ENCODE results near the gene OR14A2. TPM values are rescaled to one million over a fixed set of nuclear protein-coding genes. Genes with fewer than 3 reads are reported as not detected.
"Not testable (repeated sequence)": the region's sequence is repeated elsewhere in the genome, so short reads cannot be mapped to it uniquely, and the experiment has no call there.

The OR14A2 gene
- not detected for total RNA-seq
- polyA plus RNA-seq: not detected
- total RNA-seq: 0 reads per million in 6 experiments

GRCh38 chr1:247748041-247748440 is at the start of gene OR14A2:
TSS of gene OR14A2 (minus strand) at chr1:247748141.
- H3K27ac Mint-ChIP-seq: no peak within 1 kb of the TSS
- H3K27me3 Mint-ChIP-seq: peaks cover 0 to 4% (median 0%) of the 10 kb centered on the region in 5 donors
- ATAC-seq (no peak), DNase-seq (no peak)
- peaks cover 0 to 7% (median 0%) of the 10 kb centered on the region in 3 donors for H3K36me3 Mint-ChIP-seq
- H3K4me3 Mint-ChIP-seq: no peak within 1 kb of the TSS
- no peaks in the 10 kb centered on the region for H3K4me1 Mint-ChIP-seq
- POLR2A ChIA-PET: no interaction called here
- peaks cover 9 to 26% (median 14%) of the 10 kb centered on the region in 9 donors for H3K9me3 Mint-ChIP-seq

GRCh38 chr1:247797518-247797917 is 49.6 kb upstream of the OR14A2 start:
- Mint-ChIP-seq H3K27ac (no peak overlapping the region), H3K4me3 (no peak overlapping the region), H3K36me3 (no peaks in the 10 kb centered on the region), H3K27me3 (peaks cover 0 to 6% (median 0%) of the 10 kb centered on the region in 5 donors), H3K9me3 (peaks cover 0 to 8% (median 0%) of the 10 kb centered on the region in 9 donors), H3K4me1 (no peaks in the 10 kb centered on the region)
- POLR2A ChIA-PET: no interaction called here
- no peak for ATAC-seq
- no peak for DNase-seq

GRCh38 chr1:247769603-247770002 is 21.7 kb upstream of the OR14A2 start:
- H3K4me1 Mint-ChIP-seq: no peaks in the 10 kb centered on the region
- POLR2A ChIA-PET: no interaction called here
- no peak overlapping the region for H3K27ac Mint-ChIP-seq
- no peaks in the 10 kb centered on the region for H3K36me3 Mint-ChIP-seq
- peaks cover 0 to 3% (median 0%) of the 10 kb centered on the region in 9 donors for H3K9me3 Mint-ChIP-seq
- H3K4me3 Mint-ChIP-seq: no peak overlapping the region
- ATAC-seq: no peak
- no peak for DNase-seq
- H3K27me3 Mint-ChIP-seq: peaks cover 0 to 10% (median 3%) of the 10 kb centered on the region in 5 donors

DNA sequence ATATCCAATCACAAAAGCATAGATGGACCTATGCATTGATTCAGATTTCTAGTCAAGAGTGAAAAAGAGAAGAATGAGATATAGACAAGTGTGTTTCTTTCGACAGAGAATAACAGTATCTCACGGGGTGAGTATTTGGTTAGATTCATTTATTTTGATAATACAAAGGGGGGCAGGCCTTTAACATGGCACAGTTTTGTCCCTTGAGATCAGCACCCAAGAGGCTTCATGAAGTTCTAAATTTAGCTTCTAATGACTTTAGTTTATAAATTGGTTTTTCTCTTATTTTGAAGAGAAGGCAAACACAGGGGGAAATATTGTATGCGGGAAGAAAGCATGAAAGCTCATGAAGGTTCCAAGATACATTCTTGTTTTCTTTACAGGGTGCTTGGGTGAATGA is 12.5 kb upstream of the OR14A2 start, which contains the start of gene OR1C1:
Gene OR1C1, minus strand, starts transcription at position 101 of the 400 bp plus-strand sequence. CDS start 2,150 bp downstream, outside the sequence.
- ATAC-seq (no peak), DNase-seq (no peak)
- Mint-ChIP-seq H3K4me1 (no peaks in the 10 kb centered on the region), H3K4me3 (no peak within 1 kb of the TSS), H3K27ac (no peak within 1 kb of the TSS), H3K36me3 (no peaks in the 10 kb centered on the region), H3K27me3 (peaks cover 0 to 9% (median 0%) of the 10 kb centered on the region in 5 donors), H3K9me3 (peaks cover 0 to 11% (median 0%) of the 10 kb centered on the region in 9 donors)
- POLR2A ChIA-PET: no interaction called here

DNA sequence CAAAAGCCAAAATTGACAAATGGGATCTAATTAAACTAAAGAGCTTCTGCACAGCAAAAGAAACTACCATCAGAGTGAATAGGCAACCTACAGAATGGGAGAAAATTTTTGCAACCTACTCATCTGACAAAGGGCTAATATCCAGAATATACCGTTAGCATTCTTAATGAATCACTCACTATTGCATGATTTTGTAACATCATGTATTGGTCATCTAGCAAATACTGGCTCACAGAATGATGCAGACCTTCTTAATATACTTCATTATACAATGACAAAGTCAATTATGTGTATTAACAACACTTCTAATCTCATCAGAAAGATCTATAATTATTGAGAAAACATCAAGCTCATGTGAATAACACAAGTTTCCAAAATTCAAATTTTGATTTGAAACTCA is 6.4 kb upstream of the OR14A2 start:
- H3K27ac Mint-ChIP-seq, H3K4me1 Mint-ChIP-seq, ATAC-seq, H3K27me3 Mint-ChIP-seq, POLR2A ChIA-PET, DNase-seq, H3K4me3 Mint-ChIP-seq, H3K36me3 Mint-ChIP-seq: not testable (repeated sequence)
- peaks cover 6 to 26% (median 16%) of the 10 kb centered on the region in 9 donors for H3K9me3 Mint-ChIP-seq

DNA sequence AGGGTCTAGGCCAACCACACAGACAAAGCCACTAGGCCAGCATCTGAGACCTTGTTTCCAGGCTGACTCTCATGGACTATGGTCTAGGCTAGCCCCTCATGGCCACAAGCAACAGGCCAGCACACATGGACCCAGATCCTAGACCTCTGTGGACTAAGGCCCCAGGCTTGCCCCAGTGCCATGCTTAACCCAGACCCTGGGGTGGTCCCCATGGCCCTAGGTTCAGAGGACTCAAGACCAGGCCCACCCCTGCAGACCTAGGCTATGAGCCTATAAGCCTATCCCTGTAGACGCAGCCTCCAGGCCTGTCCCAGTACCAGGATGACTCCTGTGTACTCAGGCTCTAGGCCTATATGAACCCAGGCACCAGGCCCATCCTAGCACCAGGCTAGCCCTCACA is 1.9 kb upstream of the OR14A2 start:
- Mint-ChIP-seq H3K4me1 (no peaks in the 10 kb centered on the region), H3K27me3 (no peaks in the 10 kb centered on the region), H3K36me3 (peaks cover 0 to 7% (median 0%) of the 10 kb centered on the region in 3 donors), H3K27ac (no peak overlapping the region), H3K4me3 (no peak overlapping the region), H3K9me3 (peaks cover 9 to 26% (median 16%) of the 10 kb centered on the region in 9 donors)
- POLR2A ChIA-PET: no interaction called here
- ATAC-seq (no peak), DNase-seq (no peak)

DNA sequence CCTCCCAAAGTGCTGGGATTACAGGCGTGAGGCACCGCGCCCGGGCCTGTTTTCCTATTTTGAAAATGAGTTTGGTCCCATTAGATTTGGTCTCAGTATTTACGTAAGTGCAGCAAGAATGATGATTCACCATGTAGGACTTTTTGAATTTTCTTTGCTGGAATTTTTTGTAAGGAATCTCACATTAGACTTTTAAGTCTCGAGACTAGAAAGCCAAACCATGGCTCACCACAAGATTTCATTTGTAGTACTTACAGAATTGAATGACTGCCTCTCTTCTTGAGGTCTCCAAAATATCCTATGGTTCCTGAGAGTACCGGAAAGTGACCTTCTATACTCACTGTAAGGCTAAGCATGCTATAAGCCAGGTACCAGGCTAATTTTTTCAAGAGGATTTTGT is 325 bp downstream of the OR14A2 start:
- peaks cover 0 to 4% (median 0%) of the 10 kb centered on the region in 5 donors for H3K27me3 Mint-ChIP-seq
- DNase-seq (no peak), ATAC-seq (no peak)
- H3K36me3 Mint-ChIP-seq: peaks cover 0 to 7% (median 0%) of the 10 kb centered on the region in 3 donors
- H3K4me1 Mint-ChIP-seq: no peaks in the 10 kb centered on the region
- no peak overlapping the region for H3K4me3 Mint-ChIP-seq
- H3K27ac Mint-ChIP-seq: no peak overlapping the region
- peaks cover 9 to 26% (median 14%) of the 10 kb centered on the region in 9 donors for H3K9me3 Mint-ChIP-seq
- POLR2A ChIA-PET: no interaction called here

GRCh38 chr1:247746391-247746935 is 1.5 kb downstream of the OR14A2 start:
- no peak for ATAC-seq

DNA sequence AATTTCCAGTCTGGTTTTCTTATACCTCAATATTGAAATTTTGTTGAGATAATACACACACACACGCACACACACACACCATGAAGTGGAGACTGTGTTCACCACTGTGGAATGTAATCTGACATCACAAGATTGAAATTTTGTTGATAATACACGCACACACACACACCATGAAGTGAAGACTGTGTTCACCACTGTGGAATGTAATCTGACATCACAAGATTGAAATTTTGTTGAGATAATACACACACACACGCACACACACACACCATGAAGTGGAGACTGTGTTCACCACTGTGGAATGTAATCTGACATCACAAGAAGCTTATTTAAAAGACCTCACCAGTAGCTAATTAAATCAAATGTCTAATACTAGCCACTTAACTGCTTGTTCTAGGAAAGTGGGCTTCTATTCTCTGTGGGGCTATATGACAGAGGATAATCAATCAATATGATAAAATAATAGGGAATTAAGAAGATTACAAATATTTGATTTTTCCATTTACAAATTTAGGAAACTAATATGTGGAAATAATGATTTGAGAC is 5.7 kb downstream of the OR14A2 start:
- H3K27me3 Mint-ChIP-seq: peaks cover 0 to 13% (median 2%) of the 10 kb centered on the region in 5 donors
- ATAC-seq, POLR2A ChIA-PET, H3K9me3 Mint-ChIP-seq, H3K27ac Mint-ChIP-seq, H3K36me3 Mint-ChIP-seq, H3K4me3 Mint-ChIP-seq, H3K4me1 Mint-ChIP-seq, DNase-seq: not testable (repeated sequence)

More at GRCh38 chr1:247746391-247746935, 1.5 kb downstream of the OR14A2 start:
- POLR2A ChIA-PET: no interaction called here
- H3K27ac Mint-ChIP-seq: no peak overlapping the region
- H3K27me3 Mint-ChIP-seq: peaks cover 0 to 4% (median 0%) of the 10 kb centered on the region in 5 donors
- H3K9me3 Mint-ChIP-seq: peaks cover 5 to 19% (median 10%) of the 10 kb centered on the region in 9 donors
- no peaks in the 10 kb centered on the region for H3K4me1 Mint-ChIP-seq
- H3K36me3 Mint-ChIP-seq: peaks cover 0 to 7% (median 0%) of the 10 kb centered on the region in 3 donors
- no peak overlapping the region for H3K4me3 Mint-ChIP-seq
- DNase-seq: no peak

- Mint-ChIP-seq H3K27ac (no peak overlapping the region), H3K9me3 (peaks cover 0 to 2% (median 0%) of the 10 kb centered on the region in 9 donors), H3K27me3 (peaks cover 0 to 13% (median 2%) of the 10 kb centered on the region in 5 donors), H3K4me3 (no peak overlapping the region), H3K36me3 (no peaks in the 10 kb centered on the region), H3K4me1 (no peaks in the 10 kb centered on the region)
- POLR2A ChIA-PET: no interaction called here
- no peak for ATAC-seq
- DNase-seq: no peak
Observed at GRCh38 chr1:247741756-247742155, 6.2 kb downstream of the OR14A2 start.

GRCh38 chr1:247740721-247741120 is 7.2 kb downstream of the OR14A2 start:
- ATAC-seq (no peak), DNase-seq (no peak)
- POLR2A ChIA-PET: no interaction called here
- H3K27me3 Mint-ChIP-seq: peaks cover 0 to 13% (median 2%) of the 10 kb centered on the region in 5 donors
- H3K27ac Mint-ChIP-seq: no peak overlapping the region
- no peaks in the 10 kb centered on the region for H3K4me1 Mint-ChIP-seq
- no peaks in the 10 kb centered on the region for H3K36me3 Mint-ChIP-seq
- peaks cover 0 to 2% (median 0%) of the 10 kb centered on the region in 9 donors for H3K9me3 Mint-ChIP-seq
- no peak overlapping the region for H3K4me3 Mint-ChIP-seq

DNA sequence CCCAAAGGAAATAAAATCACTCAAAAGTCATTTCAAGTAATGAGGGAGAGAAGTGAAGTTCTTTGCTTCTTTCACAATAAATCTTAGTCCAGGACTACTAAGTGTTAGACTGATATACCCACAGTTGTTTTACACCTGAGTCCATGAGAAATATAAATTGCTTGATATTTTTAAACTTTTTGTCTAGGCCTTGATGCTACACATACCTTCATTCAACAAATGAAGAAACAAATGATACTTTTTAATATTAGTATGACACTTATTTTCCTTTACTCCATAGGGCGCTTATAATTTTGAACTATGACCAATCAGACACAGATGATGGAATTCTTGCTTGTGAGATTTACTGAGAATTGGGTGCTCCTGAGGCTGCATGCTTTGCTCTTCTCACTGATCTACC is 9.6 kb downstream of the OR14A2 start, which contains the start of gene OR14K1:
Gene OR14K1, plus strand, starts transcription at position 301 of the 400 bp plus-strand sequence. Its CDS starts 0 bp downstream, at position 301.
- no peaks in the 10 kb centered on the region for H3K4me1 Mint-ChIP-seq
- POLR2A ChIA-PET: no interaction called here
- H3K27me3 Mint-ChIP-seq: peaks cover 0 to 31% (median 4%) of the 10 kb centered on the region in 5 donors
- no peak within 1 kb of the TSS for H3K4me3 Mint-ChIP-seq
- DNase-seq: no peak
- no peak within 1 kb of the TSS for H3K27ac Mint-ChIP-seq
- H3K9me3 Mint-ChIP-seq: peaks cover 0 to 2% (median 0%) of the 10 kb centered on the region in 9 donors
- ATAC-seq: no peak
- H3K36me3 Mint-ChIP-seq: no peaks in the 10 kb centered on the region

DNA sequence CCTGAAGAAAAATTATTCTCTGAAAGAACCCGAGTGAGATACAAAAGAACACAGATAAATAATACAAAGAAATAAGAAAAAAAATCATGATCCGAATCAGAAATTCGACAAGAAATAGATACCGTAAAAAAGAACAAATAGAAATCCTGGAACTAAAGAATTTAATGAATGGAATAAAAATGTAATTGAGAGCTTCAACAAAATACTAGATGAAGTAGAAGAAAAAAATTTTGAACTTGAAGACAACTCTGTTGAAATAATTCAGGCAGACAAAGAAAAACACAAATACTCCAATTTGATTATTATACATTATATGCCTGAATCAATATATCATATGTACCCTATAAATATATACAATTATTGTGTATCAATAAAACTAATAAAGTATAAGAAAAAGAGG is 26.7 kb downstream of the OR14A2 start:
- POLR2A ChIA-PET: no interaction called here
- ATAC-seq: no peak

More for the DNA sequence above, 26.7 kb downstream of the OR14A2 start:
- Mint-ChIP-seq H3K27me3 (peaks cover 0 to 8% (median 0%) of the 10 kb centered on the region in 5 donors), H3K36me3 (peaks cover 0 to 17% (median 0%) of the 10 kb centered on the region in 3 donors), H3K4me3 (no peak overlapping the region), H3K4me1 (no peaks in the 10 kb centered on the region), H3K9me3 (peaks cover 4 to 28% (median 13%) of the 10 kb centered on the region in 9 donors), H3K27ac (no peak overlapping the region)
- no peak for DNase-seq

All from naive thymus-derived CD8-positive, alpha-beta T cell (primary cell).